Breast epithelium (tissue), 4 donors: ENCODE results near the gene WNK4. TPM values are rescaled to one million over a fixed set of nuclear protein-coding genes. Genes with fewer than 3 reads are reported as not detected.

Experiments
- DNase-seq, 2 donors: peaks; one replicate each; pipeline ENCODE4 v3.0.0-alpha.2; 2019; ENCODE audit warnings: low spot score in 2 of 2
- H3K27ac ChIP-seq, 2 donors: fragments of 200-600 bp; sonication (generic) in 1 of 2; one replicate each; pipeline ENCODE4 v1.5.1; 2016 to 2019; ENCODE audit warnings: mild to moderate bottlenecking in 1 of 2
- H3K27me3 ChIP-seq, 2 donors: fragments of 200-600 bp; sonication (generic) in 1 of 2; one replicate each; pipeline versions ENCODE4 v1.5.1 to v1.6.0; 2017 to 2019; ENCODE audit warnings: control low read depth in 1 of 2, mild to moderate bottlenecking in 1 of 2
- H3K36me3 ChIP-seq: fragments of 200-600 bp; one replicate; pipeline ENCODE4 v1.5.1; 2019
- H3K4me1 ChIP-seq, 2 donors: fragments of 200-600 bp; sonication (generic); one replicate each; pipeline ENCODE4 v1.5.1; 2016 to 2019; ENCODE audit warnings: control low read depth in 1 of 2
- H3K4me3 ChIP-seq, 3 donors: fragments of 200-600 bp; sonication (generic); 1 replicate in 2 of 3; 2 replicates in 1 of 3; pipeline ENCODE4 v1.5.1; 2016 to 2019; ENCODE audit warnings: mild to moderate bottlenecking in 3 of 3, moderate library complexity in 2 of 3
- H3K9me3 ChIP-seq, 2 donors: fragments of 200-600 bp; sonication (generic) in 1 of 2; one replicate each; pipeline ENCODE4 v1.5.1; 2016 to 2019; ENCODE audit warnings: control low read depth in 1 of 2
- POLR2A ChIP-seq: fragments of 450-650 bp; IDR thresholded peaks from one replicate; pipeline ENCODE4 v1.6.1; 2016; ENCODE audit warnings: antibody characterized with exemption, mild to moderate bottlenecking, moderate library complexity
- POLR2AphosphoS5 ChIP-seq, 3 donors: sonication (generic); formaldehyde crosslinking; IDR thresholded peaks; one replicate each; pipeline ENCODE4 v1.6.1; 2017; ENCODE audit warnings: antibody characterized with exemption in 3 of 3
- intact Hi-C: fragments of 100-400 bp; cut with DNase I; formaldehyde crosslinking; loops from one replicate; pipeline ENCODE4 v1.15.1; 2023; ENCODE audit warnings: low total_unique reads
- total RNA-seq, 3 donors: library from RNA; depleted of rRNA; stranded (reverse); fragments of >200 nt; gene quantifications; one replicate each; pipeline ENCODE4 v1.1.0, GENCODE V29; 2016
- TF ChIP-seq, protein P1 (sequence below), 3 donors: fragments of 450-650 bp; IDR thresholded peaks; one replicate each; pipeline ENCODE4 v1.5.1; 2016 to 2017; ENCODE audit warnings: antibody characterized with exemption in 3 of 3, mild to moderate bottlenecking in 3 of 3, moderate library complexity in 3 of 3

The WNK4 gene
- total RNA-seq, 3 donors from 2014 or later, result 0.16 to 4.1 (median 0.66) TPM

DNA sequence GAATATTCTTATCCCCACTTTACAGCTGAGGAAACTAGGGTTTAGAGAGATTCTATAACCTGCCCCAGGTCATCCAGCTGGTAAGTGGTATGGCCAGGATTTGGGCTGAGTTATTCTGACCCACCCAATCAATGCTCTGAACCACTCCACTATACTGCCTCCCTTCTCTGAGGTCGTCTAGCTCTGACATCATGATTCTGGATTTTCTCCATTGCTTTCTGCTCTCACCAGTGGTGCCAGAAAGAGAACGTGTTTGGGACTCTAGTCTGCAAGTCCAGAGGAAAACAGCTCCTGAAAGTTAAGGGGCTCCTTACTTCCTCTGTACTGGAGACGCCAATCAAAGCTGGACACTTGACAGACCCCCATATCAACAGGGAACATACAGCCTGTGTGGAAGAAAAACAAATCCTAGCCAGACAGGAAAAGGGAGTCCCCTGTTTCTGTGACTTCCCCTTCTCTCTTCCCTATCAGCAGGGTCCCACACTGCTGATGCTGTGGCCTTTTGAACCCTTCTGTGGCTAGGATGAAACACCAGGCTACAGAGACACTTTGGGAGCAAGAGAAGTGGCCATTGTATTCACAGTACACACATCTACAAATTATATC lies 29.6 kb upstream of the WNK4 start:
- Histone ChIP-seq H3K4me1 (no peaks in the 10 kb centered on the region), H3K4me3 (no peak overlapping the region), H3K27ac (peak overlapping the region; percentile 69 to 90), H3K36me3 (no peaks in the 10 kb centered on the region), H3K27me3 (no peaks in the 10 kb centered on the region), H3K9me3 (no peaks in the 10 kb centered on the region)
- TF ChIP-seq POLR2AphosphoS5 (IDR thresholded peaks at IDR 0.05), result no peak
- TF ChIP-seq POLR2A, result no peak
- TF ChIP-seq, protein P1, sequence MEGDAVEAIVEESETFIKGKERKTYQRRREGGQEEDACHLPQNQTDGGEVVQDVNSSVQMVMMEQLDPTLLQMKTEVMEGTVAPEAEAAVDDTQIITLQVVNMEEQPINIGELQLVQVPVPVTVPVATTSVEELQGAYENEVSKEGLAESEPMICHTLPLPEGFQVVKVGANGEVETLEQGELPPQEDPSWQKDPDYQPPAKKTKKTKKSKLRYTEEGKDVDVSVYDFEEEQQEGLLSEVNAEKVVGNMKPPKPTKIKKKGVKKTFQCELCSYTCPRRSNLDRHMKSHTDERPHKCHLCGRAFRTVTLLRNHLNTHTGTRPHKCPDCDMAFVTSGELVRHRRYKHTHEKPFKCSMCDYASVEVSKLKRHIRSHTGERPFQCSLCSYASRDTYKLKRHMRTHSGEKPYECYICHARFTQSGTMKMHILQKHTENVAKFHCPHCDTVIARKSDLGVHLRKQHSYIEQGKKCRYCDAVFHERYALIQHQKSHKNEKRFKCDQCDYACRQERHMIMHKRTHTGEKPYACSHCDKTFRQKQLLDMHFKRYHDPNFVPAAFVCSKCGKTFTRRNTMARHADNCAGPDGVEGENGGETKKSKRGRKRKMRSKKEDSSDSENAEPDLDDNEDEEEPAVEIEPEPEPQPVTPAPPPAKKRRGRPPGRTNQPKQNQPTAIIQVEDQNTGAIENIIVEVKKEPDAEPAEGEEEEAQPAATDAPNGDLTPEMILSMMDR (IDR thresholded peaks at IDR 0.05), result no peak
- no peak for DNase-seq
- intact Hi-C loops, result no loop called here

DNA sequence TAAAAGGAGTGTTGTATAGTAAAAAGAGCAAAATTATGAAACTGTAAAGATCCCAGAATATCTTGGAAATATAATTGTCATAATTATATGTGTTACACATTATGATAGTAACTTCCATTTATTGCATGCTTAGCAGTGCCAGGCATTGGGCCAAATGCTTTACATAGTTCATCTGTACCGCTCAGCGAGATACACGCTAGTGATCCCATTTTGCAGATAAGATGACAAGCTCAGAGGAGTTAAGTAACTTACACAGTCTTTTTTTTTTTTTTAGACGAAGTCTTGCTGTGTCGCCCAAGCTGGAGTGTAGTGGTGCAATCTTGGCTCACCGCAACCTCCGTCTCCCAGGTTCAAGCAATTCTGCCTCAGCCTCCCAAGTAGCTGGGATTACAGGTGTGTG lies 28.8 kb upstream of the WNK4 start:
- Histone ChIP-seq H3K4me3 (no peak overlapping the region), H3K27me3 (no peaks in the 10 kb centered on the region), H3K4me1 (no peaks in the 10 kb centered on the region), H3K36me3 (no peaks in the 10 kb centered on the region), H3K9me3 (no peaks in the 10 kb centered on the region), H3K27ac (no peak overlapping the region)
- TF ChIP-seq POLR2AphosphoS5 (IDR thresholded peaks at IDR 0.05), result no peak
- no peak for DNase-seq
- intact Hi-C loops, result no loop called here

DNA sequence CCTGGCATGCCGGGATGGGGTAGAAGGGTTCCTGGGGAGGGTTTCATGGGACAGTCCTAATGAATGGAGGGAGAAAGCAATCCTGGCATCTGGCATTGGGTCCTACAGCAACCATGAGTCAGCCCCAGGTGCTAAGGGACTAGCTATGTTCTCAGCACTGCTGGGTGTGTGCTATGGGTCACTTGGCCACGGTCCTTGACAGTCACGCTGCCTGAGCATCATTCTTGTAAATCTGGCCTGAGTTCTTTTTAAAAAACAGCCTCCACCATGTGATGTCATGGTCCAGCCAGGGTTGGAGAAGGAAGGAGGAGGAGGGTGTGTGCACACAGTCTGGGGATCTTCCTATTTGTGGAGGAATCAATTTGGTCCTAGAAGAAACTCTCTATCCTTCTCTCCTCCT lies 25.6 kb upstream of the WNK4 start:
- Histone ChIP-seq H3K36me3 (no peaks in the 10 kb centered on the region), H3K27ac (peak overlapping the region; percentile 52 to 74), H3K4me1 (no peaks in the 10 kb centered on the region), H3K4me3 (no peak overlapping the region), H3K27me3 (no peaks in the 10 kb centered on the region), H3K9me3 (no peaks in the 10 kb centered on the region)
- TF ChIP-seq, protein P1 (IDR thresholded peaks at IDR 0.05), result no peak
- TF ChIP-seq POLR2AphosphoS5 (IDR thresholded peaks at IDR 0.05), result peak; percentile 25 to 89 (median 26)
- intact Hi-C loops, result no loop called here
- no peak for DNase-seq

DNA sequence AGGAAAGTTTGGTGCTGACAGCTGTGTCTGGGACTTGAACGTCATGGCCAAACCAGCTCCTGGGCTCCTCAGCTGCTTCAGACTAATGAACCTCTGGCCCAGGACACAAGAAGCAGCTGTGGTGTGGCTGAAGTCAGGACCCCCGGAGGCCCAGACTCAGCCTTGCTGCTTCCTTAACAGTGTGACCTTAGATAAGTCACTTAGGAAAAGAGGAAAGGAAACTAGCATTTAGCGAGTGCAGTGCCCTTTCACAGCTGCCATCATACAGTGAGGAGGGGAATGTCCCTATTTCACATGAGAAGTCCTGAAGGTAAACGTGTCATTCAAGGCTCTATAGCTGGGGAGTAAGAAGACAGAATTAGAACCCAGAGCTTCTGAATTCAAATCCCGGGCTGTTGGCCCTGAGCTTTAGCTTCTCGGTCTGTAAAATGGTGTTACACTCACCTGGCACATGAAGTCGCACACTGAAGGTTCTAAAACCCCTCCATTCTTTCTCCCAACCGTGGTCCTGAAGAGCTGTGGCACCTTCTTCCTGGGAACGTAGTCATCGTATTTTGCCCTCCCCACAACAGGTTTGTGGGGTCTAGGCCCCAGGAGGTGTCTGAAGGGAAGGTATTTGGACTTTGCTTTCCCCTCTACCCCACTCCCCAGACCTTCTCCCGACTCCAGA lies 20.3 kb upstream of the WNK4 start:
- intact Hi-C loops, result no loop called here
- no peak for DNase-seq
- H3K4me3 ChIP-seq, result peak overlapping the region; percentile 62 to 81 (median 71)

DNA sequence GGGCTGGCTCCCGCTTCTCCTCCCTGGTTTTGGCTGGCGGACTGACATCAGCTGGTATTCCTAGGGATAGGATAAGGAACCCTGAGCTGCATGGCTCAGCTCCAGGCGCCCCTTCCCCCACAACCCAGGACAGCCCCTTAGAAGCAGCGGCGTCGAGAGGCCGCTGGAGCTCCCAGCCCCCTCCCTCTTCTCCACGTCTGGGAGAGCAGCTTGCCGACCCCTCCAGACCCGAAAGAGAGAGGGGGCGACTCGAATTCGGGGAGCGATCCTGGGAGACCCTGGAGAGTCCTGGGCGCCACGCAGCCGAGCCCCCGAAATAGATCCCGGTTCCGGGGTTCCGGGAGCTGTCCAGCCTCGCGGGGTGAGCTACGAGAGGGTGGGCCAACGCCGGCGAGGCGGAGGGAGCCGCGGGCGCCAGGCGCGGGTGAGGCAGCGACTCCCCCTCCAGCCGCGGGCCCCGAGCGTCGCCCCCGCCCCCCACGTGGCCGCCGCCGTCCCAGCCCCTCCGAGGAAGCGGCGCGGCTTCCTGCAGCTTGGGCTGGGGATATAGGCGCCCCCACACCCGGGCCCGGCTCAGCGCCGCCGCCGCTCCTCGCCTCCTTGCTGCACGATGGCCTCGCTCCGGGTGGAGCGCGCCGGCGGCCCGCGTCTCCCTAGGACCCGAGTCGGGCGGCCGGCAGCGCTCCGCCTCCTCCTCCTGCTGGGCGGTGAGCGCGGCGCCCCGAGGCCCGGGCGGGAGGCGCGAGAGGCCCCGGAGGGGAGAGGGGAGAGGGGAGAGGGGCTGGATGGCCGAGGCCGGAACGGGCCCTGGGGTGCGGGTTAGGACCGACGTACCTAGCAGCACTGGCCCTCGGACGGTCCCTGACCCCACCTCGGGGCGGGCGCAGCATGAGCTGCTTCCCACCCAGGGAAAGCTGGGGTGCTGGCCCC lies 19.5 kb upstream of the WNK4 start, which contains the start of gene RAMP2:
Gene RAMP2, plus strand, starts transcription at position 576 of the 930 bp plus-strand sequence. Its CDS starts 35 bp downstream, at position 611.
- Histone ChIP-seq H3K36me3 (no peaks in the 10 kb centered on the region), H3K4me3 (peak within 1 kb of the TSS; percentile 62 to 81 (median 71)), H3K9me3 (no peaks in the 10 kb centered on the region), H3K27ac (peak within 1 kb of the TSS; percentile 68 to 72), H3K4me1 (no peaks in the 10 kb centered on the region), H3K27me3 (no peaks in the 10 kb centered on the region)
- intact Hi-C loops, result no loop called here
- TF ChIP-seq, protein P1 (IDR thresholded peaks at IDR 0.05), result no peak
- no peak for TF ChIP-seq POLR2AphosphoS5 (IDR thresholded peaks at IDR 0.05)
- TF ChIP-seq POLR2A, result no peak
- DNase-seq, result no peak

More for the DNA sequence above, 20.3 kb upstream of the WNK4 start:
- Histone ChIP-seq H3K36me3 (no peaks in the 10 kb centered on the region), H3K27ac (peak overlapping the region; percentile 68 to 72), H3K9me3 (no peaks in the 10 kb centered on the region), H3K27me3 (no peaks in the 10 kb centered on the region), H3K4me1 (no peaks in the 10 kb centered on the region)
- TF ChIP-seq POLR2AphosphoS5 (IDR thresholded peaks at IDR 0.05) (no peak), POLR2A (no peak)
- TF ChIP-seq, protein P1 (IDR thresholded peaks at IDR 0.05), result no peak
